Dedifferentiated amniotic fluid mesenchymal stem cell (primary cell): ENCODE results near the gene DPEP1.
"Not testable (repeated sequence)": the region's sequence is repeated elsewhere in the genome, so short reads cannot be mapped to it uniquely, and the experiment has no call there.

Source experiments
- DNase-seq: peaks from one replicate; pipeline ENCODE4 v3.0.0-alpha.2; 2016; ENCODE audit errors: extremely low spot score

Gene DPEP1

DNA sequence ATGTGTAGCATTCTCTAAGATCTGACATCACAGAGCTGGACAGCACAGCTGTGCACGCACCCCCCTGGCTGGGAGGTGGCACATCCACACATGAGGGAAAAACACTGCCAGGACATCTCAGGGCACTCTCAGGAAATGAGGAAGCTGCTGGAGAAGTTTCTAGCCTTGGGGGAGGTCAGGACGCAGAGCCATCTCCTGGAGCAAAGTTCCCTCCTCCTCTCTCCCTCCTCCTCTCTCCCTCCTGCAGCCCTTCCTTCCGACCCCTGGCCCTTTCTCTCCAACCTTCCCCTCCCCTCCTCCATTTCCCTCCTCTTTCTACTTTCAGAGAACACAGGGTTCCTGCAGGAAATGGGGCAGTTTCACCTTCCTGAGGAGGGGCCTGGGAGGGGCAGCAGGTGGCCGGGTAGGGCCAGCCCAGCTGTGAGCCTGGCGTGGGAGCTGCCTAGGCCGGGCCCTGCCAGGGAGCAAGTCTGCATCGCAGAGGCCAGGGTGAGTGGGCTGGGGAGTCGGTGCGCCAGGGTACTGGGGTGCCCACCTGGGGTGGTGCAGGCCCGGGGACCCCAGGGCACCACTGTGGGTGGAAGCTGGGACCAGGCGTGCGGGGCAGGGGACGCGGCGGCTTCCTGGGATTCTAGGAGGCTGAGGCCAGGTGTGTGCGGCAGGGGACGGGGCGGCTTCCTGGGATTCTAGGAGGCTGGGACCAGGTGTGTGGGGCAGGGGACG lies at the start of gene DPEP1:
DPEP1 (plus strand) TSS at position 412 of the 723 bp plus-strand sequence. CDS start 16,769 bp downstream, outside the sequence.
- no peak for DNase-seq

DNA sequence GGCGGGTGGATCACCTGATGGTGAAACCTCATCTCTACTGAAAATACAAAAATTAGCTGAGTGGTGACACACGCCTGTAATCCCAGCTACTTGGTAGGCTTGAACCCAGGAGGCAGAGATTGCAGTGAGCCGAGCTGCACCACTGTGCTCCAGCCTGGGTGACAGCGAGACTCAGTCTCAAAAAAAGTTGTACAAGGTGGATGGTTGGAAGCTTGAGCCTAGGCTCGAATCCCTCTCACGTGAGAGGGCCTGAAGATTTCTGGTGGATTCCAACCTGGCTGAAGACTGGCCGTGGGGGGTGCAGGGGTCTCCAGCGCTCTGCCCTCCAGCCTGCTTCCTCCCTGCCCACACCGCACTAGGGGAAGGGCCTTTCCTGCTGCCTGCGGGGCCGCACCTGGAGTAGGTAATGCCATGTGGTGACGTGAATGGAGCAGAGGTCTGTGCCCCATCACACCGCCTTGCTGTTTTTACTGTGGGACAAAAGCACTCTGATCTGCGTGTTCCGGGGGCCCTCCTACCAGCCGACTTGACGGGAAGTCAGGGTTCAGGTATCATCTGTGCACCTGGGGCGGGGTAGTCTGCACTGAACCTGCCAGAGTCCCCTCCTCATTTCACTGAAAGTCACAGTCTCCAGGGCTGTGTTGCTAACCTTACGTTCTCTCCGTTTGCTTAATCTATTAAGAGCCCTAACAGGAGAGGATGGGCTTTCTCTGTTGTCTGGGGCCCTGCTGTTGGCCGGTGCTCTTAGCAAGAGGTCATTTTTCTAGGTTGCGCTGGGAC lies 48.8 kb upstream of the DPEP1 start:
- no peak for DNase-seq

GRCh38 chr16:89565256-89565505 lies 48.3 kb upstream of the DPEP1 start:
- DNase-seq, result no peak

DNA sequence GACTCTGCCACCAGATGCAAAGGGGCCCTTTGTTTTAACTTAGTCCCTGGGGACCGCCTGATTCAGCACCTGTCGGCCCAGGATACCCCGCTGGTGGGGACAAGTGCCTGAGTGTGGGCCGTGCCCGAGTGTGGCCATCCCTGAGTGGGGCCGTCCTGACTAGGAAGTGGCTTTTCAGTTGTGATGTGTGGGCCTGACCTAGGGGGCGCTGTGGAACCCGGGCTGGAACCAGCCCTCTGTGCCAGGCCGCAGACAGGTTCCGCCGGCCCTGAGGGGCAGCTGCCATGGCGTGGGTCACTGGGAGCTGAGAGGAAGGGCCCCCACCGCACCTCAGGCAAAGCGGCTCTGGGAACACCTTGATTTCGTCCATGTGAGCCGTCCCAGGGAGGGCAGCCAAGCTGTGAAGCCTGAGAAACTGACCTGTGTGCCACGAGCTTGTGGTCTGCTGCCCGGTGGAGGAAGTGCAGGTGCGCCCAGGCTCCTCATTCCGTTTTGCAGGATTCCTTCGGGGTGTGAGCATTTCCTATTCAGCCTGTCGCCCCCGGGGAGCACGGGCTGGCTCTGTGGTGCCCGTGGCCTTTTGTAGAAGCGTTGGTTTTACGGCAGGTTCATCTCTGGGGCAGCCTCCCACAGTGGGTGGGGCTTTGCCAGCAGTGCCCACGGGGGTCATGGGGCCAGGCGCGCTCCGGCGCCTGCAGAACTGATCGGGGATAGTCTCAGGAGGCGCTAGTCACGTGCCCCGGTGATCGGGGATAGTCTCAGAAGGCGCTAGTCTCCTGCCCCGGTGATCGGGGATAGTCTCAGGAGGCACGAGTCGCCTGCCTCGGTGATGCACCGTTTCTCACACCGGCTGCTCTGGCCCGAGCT lies 47.7 kb upstream of the DPEP1 start:
- no peak for DNase-seq

DNA sequence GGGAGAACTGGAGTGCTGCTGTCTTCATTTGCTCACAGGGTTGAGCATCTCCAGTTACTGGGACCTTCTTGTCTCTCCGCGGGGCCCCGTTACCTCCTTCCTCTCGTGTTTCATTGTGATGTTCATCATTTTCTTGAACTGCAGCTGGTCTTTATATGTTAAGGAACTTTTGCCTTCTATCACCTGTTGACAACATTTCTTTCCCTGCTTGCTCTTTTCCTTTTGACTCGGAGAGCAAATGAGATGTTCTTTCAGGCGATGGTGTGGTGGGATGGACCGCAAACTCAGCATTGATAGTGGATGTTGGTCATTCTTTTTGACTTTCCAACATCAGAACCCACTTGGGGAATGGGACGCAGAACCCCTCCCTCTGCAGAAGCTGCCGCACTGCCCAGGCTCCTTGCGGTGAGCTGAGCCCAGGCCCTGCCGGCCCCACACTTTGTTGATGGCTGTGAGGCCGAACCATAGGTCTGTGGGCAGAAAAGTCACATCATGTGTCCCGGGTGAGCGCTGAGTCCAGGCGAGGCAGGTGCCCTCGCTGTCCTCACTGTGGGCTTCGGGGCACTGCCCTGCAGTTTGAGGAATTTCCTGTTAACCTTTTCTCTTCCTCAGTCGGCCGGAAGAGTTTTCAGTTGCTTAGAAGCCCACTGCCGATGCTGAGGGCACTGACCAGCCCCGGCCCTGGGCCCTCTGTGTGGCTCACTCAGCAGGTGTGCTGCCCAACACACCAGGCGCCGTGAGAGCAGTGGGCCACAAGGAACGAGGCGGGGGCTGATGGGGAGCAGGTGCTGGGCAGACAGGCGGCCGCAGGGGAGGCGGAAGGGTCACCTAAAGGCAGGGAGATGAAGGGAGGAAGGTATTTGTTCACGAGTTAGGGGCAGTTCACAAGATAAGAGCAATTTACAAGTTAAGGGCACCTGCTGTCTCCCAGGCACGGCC lies 45.5 kb upstream of the DPEP1 start:
- DNase-seq, result no peak

DNA sequence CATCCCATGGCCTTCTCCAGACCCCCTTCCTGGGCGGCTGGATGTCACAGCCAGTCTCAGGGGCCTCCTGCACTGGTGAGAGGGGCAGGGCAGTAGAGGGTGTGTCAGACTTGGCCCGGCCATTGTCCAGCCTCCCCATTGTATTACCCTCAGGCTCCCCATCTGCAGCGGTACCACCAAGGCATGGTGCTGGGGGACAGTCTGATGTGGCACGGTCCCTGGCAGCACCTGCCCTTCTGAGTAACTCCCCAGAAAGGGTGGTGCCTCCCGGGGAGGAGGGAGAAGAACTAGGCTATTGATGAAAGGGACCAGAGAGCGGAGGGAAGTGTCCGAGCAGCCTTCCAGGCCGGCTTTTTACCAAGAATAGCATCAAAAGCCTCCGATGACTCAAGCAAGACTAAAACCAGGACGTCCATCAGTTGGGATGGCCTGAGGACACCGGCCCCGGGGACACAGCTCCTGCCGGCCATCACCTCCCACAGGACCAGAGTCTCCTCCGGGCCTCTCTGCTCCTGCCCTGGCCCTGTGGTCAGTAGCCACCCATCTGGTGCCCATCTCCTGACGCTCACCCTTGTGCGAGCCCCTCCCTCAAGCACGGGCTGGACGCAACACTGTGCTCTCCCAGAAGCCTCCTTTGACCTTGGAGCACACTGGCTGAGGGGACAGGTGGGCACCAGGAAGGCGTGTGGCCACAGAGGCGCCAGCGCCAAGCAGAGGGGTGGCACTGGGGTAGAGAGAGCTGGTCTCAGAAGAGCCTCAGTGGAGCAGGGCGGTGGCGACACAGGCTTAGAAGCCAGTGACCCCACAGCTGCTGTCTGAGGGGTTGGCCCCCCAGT lies 43.7 kb upstream of the DPEP1 start:
- DNase-seq, result no peak

- no peak for DNase-seq
These were observed 43.0 kb upstream of the DPEP1 start for GRCh38 chr16:89570342-89570923.

- DNase-seq, result not testable (repeated sequence)
These were observed 42.4 kb upstream of the DPEP1 start for GRCh38 chr16:89570983-89571598.

- no peak for DNase-seq
These were observed 41.8 kb upstream of the DPEP1 start for GRCh38 chr16:89571636-89572035.

GRCh38 chr16:89572073-89572484 lies 41.4 kb upstream of the DPEP1 start:
- DNase-seq, result no peak

DNA sequence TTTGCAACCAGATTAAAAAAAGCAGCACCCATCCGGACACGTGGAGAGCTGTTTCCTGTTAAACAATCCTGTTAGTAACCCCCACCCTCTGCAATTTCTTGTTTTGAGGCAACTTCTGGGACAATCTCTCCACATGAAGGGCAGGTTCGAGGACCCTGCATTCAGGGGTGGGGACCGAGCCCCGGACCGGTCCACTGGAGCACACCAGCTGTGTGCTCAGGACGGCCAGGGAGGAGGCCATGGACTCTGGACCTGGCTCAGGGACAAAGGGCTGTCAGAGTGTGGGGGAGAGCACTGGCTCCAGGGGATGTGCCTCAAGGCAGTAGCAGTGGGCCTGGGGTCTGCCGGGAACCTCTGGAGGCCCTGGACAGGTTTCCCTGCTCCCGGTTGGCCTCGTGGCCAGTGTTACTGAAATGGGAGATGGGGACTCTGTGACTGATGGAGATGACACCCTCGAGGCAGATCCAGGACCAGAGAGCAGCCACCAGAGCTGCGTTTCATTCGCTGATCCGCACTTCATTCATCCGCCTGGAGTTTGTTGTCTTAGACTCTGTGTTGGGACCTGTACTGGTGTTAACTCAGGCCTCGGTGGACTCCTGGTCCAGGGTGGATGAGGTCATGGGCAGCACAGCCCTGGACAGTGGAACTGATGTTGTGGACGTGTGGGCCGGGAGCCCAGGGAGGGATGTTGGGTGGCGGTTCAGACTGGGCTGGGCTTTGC lies 40.8 kb upstream of the DPEP1 start:
- no peak for DNase-seq

DNA sequence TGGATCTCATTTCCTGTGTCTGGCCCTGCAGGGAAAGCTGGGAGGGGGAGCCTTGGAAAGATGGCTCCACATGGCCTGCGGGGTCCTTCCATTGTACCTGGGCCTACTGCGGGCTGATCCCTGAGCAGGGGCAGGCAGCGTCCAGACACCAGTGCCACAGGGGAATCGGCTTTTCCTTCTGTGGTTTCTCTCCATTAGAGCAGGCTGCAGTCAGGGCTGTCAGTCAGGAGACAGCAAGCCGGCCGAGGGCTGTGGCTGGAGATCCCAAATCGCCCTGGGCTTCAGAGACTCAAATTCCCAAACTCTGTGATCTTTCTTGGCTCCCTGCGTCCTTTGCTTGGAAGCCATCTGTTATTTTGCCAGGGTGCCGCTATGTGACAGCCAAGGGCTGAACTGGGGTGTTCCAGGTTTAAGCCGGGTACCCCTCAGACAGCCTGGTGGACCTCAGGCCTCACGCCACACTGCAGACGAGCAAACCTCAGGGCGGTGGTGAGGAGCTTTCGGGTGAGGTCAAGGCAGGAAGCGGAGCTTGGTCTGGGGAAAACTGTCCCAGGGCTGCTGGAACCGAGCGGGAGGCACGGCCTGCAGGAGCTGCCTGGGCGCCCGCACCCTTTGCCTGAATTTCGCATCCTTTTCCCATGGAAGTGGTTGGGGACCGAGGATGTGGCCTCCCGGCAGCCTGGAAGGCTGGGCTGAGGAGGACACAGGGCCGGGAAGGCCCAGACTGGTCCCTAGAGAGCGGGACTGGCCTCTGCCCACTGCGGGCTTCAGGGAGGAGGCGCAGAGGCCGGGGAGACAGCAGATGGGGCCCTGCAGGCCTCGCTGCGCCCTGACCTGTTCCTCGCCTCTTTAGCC lies 39.4 kb upstream of the DPEP1 start:
- no peak for DNase-seq

DNA sequence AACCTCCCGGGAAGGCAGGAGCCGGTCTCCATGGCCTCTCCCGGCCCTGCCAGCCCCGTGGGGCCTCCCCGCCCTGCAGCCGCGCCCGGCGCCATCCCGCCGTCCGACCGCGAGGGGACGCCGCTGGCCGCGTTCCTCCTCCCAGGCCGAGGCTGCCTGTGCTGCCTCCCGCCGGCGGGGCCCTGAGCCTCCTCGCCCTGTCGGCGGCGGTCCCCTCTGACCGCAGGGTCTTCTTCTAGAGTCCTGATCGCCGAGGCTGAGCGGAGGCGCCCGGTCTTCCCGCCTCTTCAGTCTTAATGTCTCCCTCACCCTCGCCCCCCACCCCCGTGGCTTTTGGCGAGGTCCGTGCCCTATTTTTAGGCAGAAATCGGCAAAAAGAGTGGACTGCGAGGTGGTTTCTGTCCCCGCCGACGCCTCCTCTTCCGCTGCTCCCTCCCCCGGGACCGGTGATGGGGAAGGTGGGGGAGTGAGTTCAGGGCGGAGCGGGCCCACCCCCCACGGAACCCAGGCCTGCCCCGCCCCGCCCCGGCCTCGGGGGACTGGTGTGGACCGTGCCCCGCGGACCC lies 38.7 kb upstream of the DPEP1 start:
- DNase-seq, result peak; percentile 40

GRCh38 chr16:89575247-89576152 lies 37.9 kb upstream of the DPEP1 start, which contains the start of gene CPNE7:
Gene CPNE7, plus strand, starts transcription at chr16:89575758. Its CDS starts 140 bp downstream, at chr16:89575898.
- DNase-seq, result no peak

DNA sequence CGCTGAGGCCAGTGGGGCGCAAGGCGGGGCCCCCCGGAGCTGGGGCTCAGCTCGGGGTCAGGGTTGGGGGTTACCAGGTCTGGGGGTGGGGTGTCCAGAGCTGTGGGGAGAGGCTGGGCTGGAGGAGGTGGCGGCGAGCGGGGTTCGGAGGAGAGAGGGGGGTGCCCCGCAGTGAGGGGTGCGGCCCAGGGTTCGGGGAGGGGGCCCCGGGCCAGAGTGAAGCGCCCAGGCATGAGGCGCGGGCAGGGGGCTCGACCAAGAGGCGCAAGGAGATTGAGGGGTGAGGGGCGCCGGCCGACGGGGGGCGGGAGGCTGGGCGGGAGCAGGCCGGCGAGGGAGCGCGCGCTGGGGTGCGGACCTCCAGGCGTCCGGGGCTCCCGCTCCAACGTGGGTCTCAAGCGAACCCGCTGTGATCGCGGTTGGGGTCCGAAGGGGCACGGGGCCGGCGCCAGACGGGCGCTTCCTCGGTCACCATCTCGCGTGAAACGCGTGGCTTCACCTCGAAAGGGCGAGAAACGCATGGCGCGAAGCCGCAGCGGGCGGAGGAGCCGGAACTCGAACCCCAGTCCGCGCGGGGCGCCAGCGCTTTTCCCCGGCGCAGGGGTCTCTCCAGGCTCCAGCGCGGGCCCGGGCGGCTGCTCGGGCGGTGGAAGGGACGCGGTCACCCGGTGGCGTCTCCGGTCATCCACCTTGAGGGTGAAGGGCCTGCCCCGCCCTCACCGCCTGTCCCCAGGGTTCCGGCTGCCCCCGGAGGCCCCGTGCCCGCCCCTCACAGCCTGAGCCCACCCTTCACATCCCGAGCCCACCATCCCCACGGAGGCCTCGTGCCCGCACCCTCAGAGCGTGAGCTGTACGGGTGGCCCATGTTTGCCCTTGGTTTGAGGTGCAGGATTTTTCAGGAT lies 37.0 kb upstream of the DPEP1 start:
- no peak for DNase-seq
